CD4-positive, alpha-beta T cell treated with Interleukin-6 at 100 ng/mL for 8 hours (primary cell): ENCODE data around the gene CTNNA3.

Experiments used
- DNase-seq: peaks from one replicate; pipeline ENCODE4 v3.0.0-alpha.2; 2020; ENCODE audit warnings: mixed read lengths, low spot score

Gene CTNNA3

GRCh38 chr10:66862687-66863258 is 833.2 kb downstream of the CTNNA3 start:
- no peak for DNase-seq

- DNase-seq, result no peak
Observed at GRCh38 chr10:66860376-66860945, 835.5 kb downstream of the CTNNA3 start.

GRCh38 chr10:66852811-66853210 is 843.2 kb downstream of the CTNNA3 start:
- no peak for DNase-seq

- DNase-seq, result no peak
Observed at GRCh38 chr10:66848856-66849255, 847.1 kb downstream of the CTNNA3 start.

DNA sequence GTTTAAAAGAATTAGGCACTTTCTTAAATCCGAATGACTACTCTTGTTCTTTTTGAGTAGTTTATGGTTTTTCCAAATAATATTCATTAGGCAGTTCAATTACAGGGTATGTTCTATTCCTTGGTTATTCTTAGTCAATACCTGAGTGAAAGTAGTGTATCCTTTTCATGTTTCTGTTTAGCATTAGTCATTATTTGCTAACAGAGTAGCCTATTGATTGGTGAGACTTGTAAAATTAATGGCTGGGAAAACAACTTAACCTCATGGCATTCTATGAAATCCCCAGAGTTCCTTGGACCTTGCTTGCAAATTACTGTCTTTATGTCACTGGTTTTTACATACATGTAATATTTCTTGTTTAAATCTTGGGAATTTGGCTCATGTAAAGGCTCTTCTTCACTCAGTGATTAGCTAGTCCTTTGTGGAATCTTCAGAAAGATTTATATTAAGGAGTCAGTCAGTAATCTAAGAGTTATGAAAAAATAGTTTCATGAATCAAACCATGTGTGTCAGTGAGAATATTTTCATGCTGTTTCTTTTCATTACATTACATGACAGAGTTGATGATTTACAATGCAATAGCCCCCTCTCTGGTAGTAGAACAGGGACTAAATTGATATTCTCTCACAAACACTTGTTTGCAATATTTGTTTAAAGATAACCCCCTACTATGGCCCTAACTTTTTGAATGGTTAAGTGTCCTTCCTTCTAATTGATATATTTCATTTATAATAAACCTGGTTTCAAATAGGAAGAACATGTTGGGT is 851.6 kb downstream of the CTNNA3 start:
- DNase-seq, result no peak

GRCh38 chr10:66843396-66843795 is 852.6 kb downstream of the CTNNA3 start:
- DNase-seq, result no peak

GRCh38 chr10:66842867-66843266 is 853.1 kb downstream of the CTNNA3 start:
- DNase-seq, result no peak

- no peak for DNase-seq
Observed at GRCh38 chr10:66842371-66842770, 853.6 kb downstream of the CTNNA3 start.

- no peak for DNase-seq
Observed at GRCh38 chr10:66838656-66839055, 857.3 kb downstream of the CTNNA3 start.

- no peak for DNase-seq
Observed at GRCh38 chr10:66837990-66838389, 858.0 kb downstream of the CTNNA3 start.

- no peak for DNase-seq
Observed at GRCh38 chr10:66837335-66837734, 858.7 kb downstream of the CTNNA3 start.

- no peak for DNase-seq
Observed at GRCh38 chr10:66836771-66837170, 859.2 kb downstream of the CTNNA3 start.

DNA sequence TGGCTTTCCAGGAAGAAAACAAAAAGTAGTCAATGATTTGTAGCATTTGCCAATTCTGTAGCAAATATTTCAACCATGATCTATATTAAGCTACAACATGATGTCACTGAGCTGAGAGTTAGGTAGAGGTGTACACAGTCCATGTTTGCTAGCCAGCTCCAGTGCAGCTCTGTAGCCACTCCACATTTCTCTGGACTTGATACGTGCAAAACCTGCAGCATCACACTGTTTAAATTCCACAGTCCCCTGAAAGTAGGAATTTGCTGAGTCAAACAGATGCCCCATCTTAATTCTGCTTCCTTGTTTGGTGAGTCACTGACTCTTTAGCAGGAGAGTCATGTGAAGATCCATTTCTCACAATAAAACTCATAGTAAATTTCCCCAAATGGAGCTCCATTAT is 859.9 kb downstream of the CTNNA3 start:
- DNase-seq, result no peak

- no peak for DNase-seq
Observed at GRCh38 chr10:66835400-66835799, 860.6 kb downstream of the CTNNA3 start.

DNA sequence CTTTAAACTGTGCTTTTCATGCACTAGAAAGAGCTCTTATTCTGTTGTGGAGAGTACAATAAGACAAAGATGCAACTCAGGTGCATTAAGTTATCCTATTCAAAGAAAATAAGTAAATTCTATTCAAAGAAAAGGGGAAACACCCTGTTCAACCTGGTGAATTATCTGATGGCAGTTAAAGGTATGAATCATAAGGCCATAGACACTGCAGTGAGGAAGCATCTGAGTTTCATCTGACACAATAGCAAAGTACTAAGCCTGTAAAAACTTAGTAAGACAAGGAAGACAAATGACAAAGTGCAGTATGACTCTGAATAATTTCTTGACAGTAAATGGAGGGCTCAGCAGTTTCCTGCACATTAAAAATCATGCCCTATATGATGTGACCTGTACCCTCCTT is 861.2 kb downstream of the CTNNA3 start:
- DNase-seq, result no peak

DNA sequence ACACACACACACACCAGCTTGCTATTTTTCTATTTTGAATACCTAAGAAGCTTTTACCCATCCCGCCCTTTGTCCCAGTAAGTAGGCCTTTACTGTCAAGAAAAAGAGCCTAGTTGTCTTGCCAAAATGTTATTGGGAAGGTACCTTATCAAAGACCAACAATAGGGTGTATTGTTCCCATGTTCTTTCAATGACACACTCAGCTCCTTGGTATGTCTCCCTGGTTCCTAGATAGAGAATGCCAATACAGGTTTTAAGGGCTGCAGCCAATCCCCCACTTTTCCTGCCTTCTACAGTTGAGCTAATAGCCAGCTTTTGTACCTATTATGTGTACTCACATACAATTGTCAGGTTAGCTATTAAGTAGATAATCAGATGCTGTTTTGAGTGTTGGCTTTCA is 862.1 kb downstream of the CTNNA3 start:
- DNase-seq, result no peak

DNA sequence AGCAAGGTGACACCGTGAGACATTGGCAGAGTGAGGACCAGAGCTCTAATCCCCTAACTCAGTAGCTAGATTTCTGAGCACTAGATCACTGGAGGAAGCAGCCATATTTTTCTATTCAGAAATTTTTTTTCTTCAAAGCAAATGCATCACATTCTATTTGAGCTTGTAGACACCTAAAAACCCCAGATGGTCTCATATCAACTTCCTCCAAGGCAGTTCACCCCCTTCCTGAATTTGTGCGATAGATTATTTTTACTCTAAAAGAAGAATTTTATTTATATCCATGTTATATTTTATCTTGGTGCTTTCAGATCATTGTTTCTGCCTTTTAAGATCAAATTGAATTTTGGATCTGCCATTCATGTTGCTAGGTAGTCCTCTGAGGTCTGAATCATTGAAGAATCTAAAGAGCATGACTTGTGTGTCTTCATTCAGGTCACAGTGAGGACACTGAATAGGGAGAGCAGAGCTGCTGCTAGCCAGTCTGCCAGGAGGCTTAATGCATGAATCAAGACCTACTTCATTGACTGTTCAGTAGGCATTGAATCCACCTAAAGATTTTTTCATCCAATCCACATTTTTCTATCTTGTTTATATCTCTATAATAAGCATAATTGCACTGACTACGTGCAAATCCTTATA is 863.1 kb downstream of the CTNNA3 start:
- DNase-seq, result no peak

DNA sequence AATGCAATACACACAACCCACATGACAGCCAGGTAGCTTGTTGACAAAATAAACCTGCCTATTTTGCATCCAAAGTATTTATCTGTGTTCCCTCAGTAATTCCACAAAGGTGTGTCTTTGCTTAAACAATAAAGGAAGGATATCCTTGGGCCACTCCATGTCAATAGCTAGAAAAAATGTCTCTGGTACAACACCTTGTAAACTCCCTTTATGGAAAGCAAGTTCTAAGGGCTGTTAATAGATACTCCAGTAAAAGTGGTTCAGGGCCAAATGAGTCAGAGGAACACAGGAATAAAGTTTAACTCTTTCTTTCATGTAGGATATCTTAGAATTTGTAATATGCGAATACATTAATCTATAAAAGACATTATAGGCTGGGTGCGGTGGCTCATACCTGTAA is 867.0 kb downstream of the CTNNA3 start:
- no peak for DNase-seq

- no peak for DNase-seq
Observed at GRCh38 chr10:66827353-66827752, 868.6 kb downstream of the CTNNA3 start.

- DNase-seq, result no peak
Observed at GRCh38 chr10:66823301-66823700, 872.7 kb downstream of the CTNNA3 start.

DNA sequence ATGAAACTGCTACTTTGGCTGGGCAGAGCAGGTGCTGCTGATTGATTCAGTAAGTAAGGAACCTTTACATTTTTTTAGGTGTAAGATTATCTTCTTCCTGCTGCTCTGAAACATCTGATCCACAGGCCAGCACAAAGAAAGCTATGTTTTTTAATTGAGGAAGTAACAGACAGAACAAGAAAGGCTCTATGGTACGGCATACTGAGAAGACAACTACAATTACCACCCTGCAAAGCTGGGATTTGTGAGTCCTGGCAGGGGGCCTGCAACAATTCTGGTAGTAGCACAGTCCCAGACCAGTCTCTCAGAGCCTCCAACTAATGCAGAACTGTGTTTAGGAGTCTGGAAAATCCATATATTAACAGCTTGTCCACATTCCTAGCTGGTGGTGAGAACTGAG is 873.2 kb downstream of the CTNNA3 start:
- no peak for DNase-seq

- no peak for DNase-seq
Observed at GRCh38 chr10:66819691-66820090, 876.3 kb downstream of the CTNNA3 start.

- DNase-seq, result no peak
Observed at GRCh38 chr10:66813122-66813521, 882.9 kb downstream of the CTNNA3 start.
